GM21576 (cell line): ENCODE measurements around the gene SLC8A1.

ENCODE experiments used
- ATAC-seq: cut with Tn5 transposase; IDR thresholded peaks from one replicate; pipeline ENCODE4 v1.9.1; 2021; ENCODE audit warnings: mild to moderate bottlenecking, moderate library complexity; ENCODE audit not compliant: unreplicated experiment

SLC8A1 gene

DNA sequence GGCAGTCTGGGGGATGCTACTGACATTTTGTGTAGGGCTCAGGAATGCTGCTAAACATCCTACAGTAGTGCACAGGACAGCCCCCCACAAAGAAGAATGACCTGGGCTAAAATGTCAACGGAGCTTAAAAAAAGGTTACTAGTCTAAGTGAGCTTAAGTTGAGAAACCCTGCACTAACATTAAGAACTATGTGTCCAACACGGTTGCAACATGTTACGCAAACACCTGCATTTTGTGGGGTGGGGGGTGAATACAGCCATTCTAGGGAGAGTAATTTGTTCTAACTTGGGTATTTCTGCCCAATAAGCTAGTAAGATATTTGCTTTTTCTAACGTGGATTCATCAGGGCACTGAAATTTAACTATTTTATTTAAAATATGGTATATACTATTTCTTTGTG lies 57.9 kb downstream of the SLC8A1 start:
- no peak for ATAC-seq

DNA sequence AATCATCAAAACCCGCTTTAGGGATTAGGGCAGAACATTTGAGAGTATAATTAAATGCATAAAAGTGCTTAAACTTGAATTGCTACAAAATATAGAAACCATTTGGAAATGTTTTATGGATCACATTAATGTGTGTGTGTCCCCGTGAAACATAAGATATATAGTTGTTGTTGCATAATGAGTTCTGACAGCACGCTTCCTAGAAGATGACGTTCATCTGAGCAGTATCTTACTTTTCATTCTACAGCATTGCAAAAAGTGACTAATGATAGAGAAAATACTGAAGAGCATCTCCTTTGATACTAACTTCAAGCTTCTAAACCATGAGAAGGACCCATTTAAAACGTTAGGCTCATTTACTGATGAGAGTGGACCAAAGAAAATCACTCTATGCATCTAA lies 63.7 kb downstream of the SLC8A1 start:
- no peak for ATAC-seq

DNA sequence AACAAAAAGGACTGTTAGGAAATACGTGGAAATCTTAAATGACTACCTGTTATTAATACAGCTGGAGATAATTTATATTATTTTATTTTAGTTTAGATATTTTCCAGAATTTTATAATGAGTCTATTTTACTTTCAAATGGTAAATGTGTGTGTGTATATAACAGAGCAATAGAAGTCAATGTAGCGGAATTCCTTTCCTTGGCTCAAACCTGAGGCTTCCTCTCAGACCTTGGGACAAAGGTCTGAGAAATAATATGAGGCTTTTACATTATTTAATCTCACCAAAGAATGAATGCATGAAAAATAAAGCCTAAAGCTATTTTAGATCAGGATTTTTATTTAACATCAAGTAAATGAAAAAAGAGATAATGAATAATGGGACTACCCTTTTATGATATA lies 65.7 kb downstream of the SLC8A1 start:
- no peak for ATAC-seq

DNA sequence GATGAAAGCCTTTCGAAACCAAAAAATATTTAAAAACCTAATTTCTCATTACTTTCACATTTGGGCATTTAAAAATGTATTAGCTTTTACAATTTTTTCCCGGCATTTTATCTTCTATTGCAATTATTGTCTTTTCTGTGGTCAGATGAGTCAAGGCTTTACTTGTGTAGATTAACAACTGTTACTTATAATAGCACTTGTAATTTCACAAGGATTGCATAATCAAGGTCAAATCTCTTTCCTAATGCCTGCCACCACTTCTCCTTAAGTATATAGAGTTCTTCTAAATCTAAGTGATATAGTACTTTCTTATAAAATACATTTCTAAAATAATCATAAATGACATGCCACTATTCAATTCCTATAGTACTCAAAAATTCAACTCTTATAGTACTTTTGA lies 67.2 kb downstream of the SLC8A1 start:
- ATAC-seq = no peak

- no peak for ATAC-seq
Measured at GRCh38 chr2:40384233-40384632, 67.7 kb downstream of the SLC8A1 start.

- no peak for ATAC-seq
Measured at GRCh38 chr2:40380721-40381120, 71.2 kb downstream of the SLC8A1 start.

GRCh38 chr2:40380041-40380440 lies 71.8 kb downstream of the SLC8A1 start:
- no peak for ATAC-seq

GRCh38 chr2:40374543-40375240 lies 77.2 kb downstream of the SLC8A1 start:
- no peak for ATAC-seq

DNA sequence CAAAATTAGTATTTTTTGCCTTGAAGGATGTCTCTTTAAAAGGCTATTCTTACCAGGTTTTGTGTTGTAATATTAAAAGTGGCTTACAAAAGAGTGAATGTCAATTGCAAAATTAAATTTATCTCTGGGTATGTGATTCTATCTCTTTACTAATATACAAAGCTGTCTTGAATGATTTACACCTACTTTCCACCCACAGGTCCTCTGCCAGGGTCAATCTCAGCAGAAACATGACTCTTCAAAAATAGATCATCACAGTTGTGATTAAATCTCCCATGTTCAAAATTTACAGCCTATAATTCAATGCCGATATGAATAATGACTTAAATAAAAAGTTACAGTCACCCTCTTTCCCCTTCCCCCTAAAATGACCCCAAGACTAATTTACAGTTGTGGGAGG lies 78.8 kb downstream of the SLC8A1 start:
- no peak for ATAC-seq

DNA sequence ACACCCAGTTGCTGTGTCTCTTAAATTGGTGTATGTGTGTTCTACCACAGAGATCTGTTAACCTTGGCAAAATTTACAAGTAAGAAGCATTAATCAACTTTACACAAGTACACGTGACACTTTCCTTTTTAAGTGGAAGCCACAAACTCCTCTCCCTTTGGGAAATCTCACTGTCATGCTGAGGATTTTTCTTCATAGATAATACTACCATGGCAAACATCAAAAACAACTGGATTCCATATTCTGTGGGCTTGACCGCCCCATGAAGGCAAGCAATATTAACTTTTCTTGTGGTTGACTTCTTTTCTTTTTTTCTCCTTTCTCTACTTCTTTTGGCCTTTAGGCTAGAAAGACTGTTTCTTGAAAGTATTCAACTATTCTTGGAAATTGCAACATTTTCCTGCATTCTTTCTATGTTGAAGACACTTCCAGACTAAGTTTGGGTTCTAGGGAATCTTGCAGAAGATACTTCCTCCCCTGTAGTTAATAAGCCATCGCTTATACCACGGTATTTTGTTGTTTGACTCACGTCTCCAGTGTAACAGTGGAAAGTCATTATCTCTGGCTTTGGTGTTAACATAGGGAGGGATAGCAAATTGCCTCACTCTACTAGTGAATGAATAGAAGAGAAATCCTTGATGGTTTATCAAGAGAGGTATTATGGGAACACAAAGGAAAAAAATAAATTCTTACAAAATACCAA lies 79.5 kb downstream of the SLC8A1 start:
- ATAC-seq = no peak

DNA sequence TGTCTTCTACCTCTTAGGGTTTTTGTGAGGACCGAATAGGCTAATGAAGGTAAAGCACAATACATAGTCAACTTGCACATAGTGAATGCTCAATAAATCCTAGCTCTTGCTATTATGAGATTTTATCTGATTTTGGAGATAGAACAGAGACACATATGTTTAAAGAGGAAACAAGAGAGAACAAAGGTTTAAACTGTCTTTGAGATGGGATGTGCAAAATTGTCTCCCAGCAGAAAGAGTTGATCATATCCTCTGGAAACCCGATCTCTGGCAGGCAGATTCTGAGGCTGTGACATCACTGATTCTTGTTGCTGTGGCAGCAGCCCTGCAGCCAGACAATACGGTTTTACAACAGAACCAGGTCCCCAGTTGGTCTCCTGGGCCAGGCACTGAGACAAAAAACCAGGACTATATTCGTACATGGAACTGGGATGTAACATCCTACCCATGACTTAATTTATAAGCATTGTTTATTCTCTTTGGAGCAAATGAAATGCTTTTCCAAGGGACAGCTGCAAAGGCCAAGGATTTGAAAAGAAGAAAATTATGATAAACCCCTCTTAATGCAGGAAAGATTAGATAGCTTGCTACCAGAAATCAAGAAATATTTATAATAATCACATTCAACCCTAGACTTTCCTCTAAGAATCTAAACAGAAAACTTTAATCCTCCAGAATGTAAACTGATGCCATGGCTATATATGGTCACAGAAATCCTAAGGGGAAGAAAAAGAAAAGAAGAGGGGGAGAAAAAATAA lies 80.2 kb downstream of the SLC8A1 start:
- no peak for ATAC-seq

GRCh38 chr2:40370007-40370395 lies 81.9 kb downstream of the SLC8A1 start:
- no peak for ATAC-seq

- no peak for ATAC-seq
Measured at GRCh38 chr2:40369267-40370006, 82.5 kb downstream of the SLC8A1 start.

DNA sequence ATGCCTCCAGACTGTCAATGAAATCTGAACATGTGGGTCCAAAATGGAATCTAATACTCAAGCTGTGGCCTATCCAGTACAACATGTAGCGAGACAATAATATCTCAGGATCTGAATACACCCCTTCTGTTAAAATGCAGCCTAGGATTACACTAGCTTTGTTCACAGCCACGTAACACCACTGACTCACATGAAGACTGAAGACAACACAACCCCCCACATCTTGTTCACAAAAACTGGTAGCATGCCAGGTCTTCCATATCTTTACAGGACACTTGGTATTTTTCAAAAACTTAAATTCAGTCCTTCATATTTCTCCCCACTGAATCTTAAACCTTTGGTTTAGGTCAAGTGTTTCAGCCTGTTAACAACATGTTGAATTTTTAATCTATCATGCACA lies 84.2 kb downstream of the SLC8A1 start:
- ATAC-seq = no peak

- no peak for ATAC-seq
Measured at GRCh38 chr2:40367032-40367431, 84.9 kb downstream of the SLC8A1 start.

DNA sequence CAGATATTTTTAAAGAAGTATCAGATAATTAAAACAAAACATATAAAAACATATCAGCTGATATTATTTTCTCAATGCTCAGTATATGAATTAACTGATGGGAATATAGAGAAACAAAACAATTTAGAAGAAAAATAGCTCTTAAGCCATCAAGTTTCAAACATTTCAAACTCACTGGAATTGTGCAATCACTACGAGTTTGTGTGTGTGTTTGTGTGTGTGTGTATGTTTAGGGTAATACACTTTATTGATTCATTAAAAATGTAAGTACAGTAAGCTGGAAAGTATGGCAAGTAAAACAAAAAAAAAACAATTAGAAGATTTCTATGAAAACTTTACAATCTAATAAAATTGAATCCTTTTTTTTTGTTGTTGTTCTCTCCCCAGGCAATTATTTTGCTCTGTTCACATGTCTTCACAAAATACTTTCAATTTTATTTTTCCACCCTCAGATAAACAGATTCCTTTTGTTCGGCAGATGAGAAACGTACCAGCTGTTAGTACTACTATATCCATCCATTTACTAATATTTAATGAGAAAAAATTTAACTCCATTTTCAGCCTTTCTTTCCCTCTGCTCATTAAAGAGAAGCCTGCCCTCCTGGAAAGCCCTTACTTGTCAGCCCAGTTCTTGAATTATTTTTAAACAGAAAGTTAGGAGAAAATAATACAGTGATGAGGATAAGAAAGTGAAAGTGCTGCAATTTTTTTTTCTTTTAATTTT lies 87.6 kb downstream of the SLC8A1 start:
- ATAC-seq = no peak

DNA sequence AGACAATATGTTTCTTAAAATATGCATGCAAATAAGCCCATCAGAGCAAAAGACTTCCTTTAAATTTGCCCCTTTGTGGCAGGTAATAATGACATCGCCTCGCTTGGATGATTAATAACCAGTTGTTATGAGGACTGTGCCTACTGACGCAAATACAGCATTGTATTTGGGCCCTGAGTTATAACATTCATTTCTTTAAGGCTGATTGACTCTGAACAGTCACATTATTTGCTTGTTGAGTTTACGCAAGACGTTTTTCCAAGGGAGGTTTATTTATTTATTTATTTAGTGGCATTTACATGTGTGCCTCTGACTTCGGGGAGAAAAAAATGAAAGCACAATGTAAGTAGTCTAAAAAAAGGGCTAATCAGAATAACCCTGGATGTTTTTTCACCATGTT lies 88.3 kb downstream of the SLC8A1 start:
- ATAC-seq = no peak

DNA sequence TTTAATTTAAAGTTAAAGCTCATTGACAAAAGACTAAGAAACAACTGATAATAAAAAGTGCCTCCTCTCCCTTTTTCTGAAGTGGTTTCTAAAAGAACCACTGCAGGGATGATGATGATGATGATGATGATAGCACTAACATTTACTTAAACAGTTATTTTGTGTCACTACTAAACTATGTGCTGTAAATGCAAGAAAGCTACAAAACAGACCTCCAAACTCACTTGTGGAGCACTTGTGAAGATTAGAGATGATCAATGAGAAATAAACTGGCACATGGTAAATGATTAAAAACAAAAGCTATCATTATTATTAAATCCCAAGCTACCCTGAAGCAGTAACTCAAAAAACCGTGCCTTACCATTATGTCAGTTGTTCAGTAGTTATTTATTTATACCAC lies 88.7 kb downstream of the SLC8A1 start:
- ATAC-seq = no peak

- ATAC-seq = no peak
Measured at GRCh38 chr2:40361478-40361877, 90.4 kb downstream of the SLC8A1 start.

DNA sequence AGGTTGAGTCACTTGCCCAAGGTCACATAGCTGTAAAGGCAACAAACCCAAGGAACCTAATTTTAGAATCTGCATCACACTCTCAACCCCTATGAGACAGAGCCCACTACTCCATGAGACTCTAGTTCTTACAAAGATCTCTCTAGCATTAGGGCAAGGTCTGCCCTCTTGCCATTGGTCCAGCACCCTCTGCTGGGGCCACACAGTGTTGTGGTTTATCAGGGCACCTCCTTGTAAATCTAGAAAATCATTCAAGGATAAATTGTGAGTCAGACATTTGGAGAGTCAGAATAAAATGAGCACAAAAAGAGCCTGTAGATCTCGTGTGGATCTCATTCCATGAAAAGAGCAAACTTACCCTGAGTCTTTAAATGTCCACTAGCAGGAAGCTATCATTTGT lies 91.2 kb downstream of the SLC8A1 start:
- ATAC-seq = no peak

GRCh38 chr2:40359811-40360210 lies 92.1 kb downstream of the SLC8A1 start:
- ATAC-seq = no peak
